ENCODE measurements around the gene PDZD8. TPM values are rescaled to one million over a fixed set of nuclear protein-coding genes. Genes with fewer than 3 reads are reported as not detected.

Gene PDZD8
- total RNA-seq, 1 donor from 2014 or later = 31.8 TPM

GRCh38 chr10:117254774-117255735 lies 120.2 kb downstream of the PDZD8 start:
- Mint-ChIP-seq H3K4me3 (no peak overlapping the region), H3K27ac (ENCODE audit: unreplicated experiment) (no peak overlapping the region), H3K4me1 (peaks cover 42% of the 10 kb centered on the region), H3K9me3 (no peaks in the 10 kb centered on the region), H3K27me3 (ENCODE audit: low read depth) (peaks cover 19% of the 10 kb centered on the region), H3K36me3 (ENCODE audit: low read depth) (no peaks in the 10 kb centered on the region)
- no peak for TF ChIP-seq CTCF (conservative IDR thresholded peaks at IDR 0.05)
- no peak for DNase-seq (ENCODE audit: low read depth, low spot score)

DNA sequence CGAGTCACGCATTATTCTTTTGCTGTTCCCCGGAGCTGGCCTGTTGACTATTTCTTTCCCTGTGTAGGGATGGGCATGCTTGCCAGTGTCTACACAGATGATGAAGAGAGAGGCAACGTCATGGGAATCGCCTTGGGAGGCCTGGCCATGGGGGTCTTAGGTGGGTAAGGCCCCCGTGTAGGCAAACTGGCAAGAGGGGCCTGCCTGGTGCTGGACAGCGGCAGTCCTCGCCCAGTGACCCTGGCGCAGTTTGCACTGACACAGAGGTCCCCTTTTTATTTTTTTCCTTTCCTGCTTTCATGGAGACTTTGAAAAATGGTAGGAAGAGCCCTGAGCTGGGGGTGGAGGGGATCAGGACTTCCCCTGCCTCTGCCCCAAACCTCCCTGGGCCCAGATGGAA lies 120.9 kb downstream of the PDZD8 start:
- no peak for TF ChIP-seq CTCF (conservative IDR thresholded peaks at IDR 0.05)
- Mint-ChIP-seq H3K27me3 (ENCODE audit: low read depth) (peaks cover 16% of the 10 kb centered on the region), H3K9me3 (no peaks in the 10 kb centered on the region), H3K4me1 (peaks cover 37% of the 10 kb centered on the region), H3K4me3 (no peak overlapping the region), H3K36me3 (ENCODE audit: low read depth) (no peaks in the 10 kb centered on the region), H3K27ac (ENCODE audit: unreplicated experiment) (no peak overlapping the region)
- DNase-seq (ENCODE audit: low read depth, low spot score) = no peak

DNA sequence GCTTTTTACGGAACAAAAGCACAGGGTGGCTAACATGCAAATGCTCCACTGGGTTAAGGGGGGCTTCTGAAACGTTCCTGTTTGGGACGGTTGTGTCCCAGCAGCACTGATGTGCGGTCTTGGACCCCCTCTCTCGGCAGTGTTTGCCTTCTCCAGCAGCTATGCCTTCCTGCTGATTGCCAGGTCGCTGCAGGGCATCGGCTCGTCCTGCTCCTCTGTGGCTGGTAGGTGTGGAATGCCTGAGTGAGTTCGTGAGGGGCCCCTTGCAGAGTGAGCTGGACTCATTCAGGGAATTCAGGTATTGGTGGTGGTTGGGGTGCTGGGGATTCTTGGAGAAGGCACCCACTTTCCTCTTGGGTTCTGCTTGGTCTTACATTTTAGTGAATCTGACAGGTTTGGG lies 121.3 kb downstream of the PDZD8 start:
- H3K4me3 Mint-ChIP-seq = no peak overlapping the region
- no peak overlapping the region for H3K27ac Mint-ChIP-seq (ENCODE audit: unreplicated experiment)

DNA sequence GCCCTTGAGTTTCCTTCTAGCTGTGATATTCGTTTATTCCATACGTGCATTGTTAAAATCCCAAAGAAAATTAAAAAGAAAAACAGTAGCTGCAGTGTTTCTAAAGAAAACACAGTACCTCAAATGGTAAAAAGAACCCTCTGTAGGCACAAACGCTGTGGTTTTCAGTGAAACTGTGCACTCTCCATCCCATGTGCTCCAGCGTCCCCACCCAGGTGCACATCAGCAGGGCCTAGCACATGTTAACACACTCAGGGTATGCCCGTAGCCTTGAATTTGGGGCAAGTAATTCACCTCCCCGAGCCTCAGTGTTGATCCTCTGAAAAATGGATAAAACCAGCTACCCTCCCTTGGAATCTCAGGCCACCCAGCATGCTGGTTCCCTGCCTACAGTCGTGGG lies 124.8 kb downstream of the PDZD8 start:
- Mint-ChIP-seq H3K27me3 (ENCODE audit: low read depth) (peaks cover 29% of the 10 kb centered on the region), H3K9me3 (no peaks in the 10 kb centered on the region), H3K27ac (ENCODE audit: unreplicated experiment) (no peak overlapping the region), H3K36me3 (ENCODE audit: low read depth) (no peaks in the 10 kb centered on the region), H3K4me1 (peaks cover 23% of the 10 kb centered on the region), H3K4me3 (no peak overlapping the region)
- TF ChIP-seq CTCF (conservative IDR thresholded peaks at IDR 0.05) = no peak
- DNase-seq (ENCODE audit: low read depth, low spot score) = no peak

More for the DNA sequence above, 121.3 kb downstream of the PDZD8 start:
- Mint-ChIP-seq H3K36me3 (ENCODE audit: low read depth) (no peaks in the 10 kb centered on the region), H3K9me3 (no peaks in the 10 kb centered on the region), H3K27me3 (ENCODE audit: low read depth) (peaks cover 18% of the 10 kb centered on the region), H3K4me1 (peaks cover 35% of the 10 kb centered on the region)
- no peak for DNase-seq (ENCODE audit: low read depth, low spot score)
- no peak for TF ChIP-seq CTCF (conservative IDR thresholded peaks at IDR 0.05)

GRCh38 chr10:117249493-117250093 lies 125.6 kb downstream of the PDZD8 start:
- Mint-ChIP-seq H3K27ac (ENCODE audit: unreplicated experiment) (no peak overlapping the region), H3K4me3 (no peak overlapping the region), H3K27me3 (ENCODE audit: low read depth) (peaks cover 37% of the 10 kb centered on the region)

More at GRCh38 chr10:117249493-117250093, 125.6 kb downstream of the PDZD8 start:
- H3K4me1 Mint-ChIP-seq = peaks cover 18% of the 10 kb centered on the region
- H3K9me3 Mint-ChIP-seq = no peaks in the 10 kb centered on the region
- no peak for DNase-seq (ENCODE audit: low read depth, low spot score)
- no peak for TF ChIP-seq CTCF (conservative IDR thresholded peaks at IDR 0.05)
- H3K36me3 Mint-ChIP-seq (ENCODE audit: low read depth) = no peaks in the 10 kb centered on the region

All from neural crest cell (in vitro differentiated cells).